Osteocyte (in vitro differentiated cells): ENCODE measurements around the gene SNX24. TPM values are rescaled to one million over a fixed set of nuclear protein-coding genes. Genes with fewer than 3 reads are reported as not detected.

ENCODE experiments used
- DNase-seq: peaks from one replicate; pipeline ENCODE4 v3.0.0; 2021; ENCODE audit warnings: mixed read lengths; ENCODE audit not compliant: unreplicated experiment; ENCODE audit errors: extremely low spot score
- H3K27ac Mint-ChIP-seq: one replicate; pipeline ENCODE4 v1.8.0; 2021; ENCODE audit warnings: mild to moderate bottlenecking, mixed read lengths; ENCODE audit not compliant: unreplicated experiment
- H3K27me3 Mint-ChIP-seq: one replicate; pipeline ENCODE4 v1.8.0; 2021; ENCODE audit warnings: mixed read lengths; ENCODE audit not compliant: unreplicated experiment
- H3K36me3 Mint-ChIP-seq: one replicate; pipeline ENCODE4 v1.8.0; 2021; ENCODE audit warnings: mixed read lengths; ENCODE audit not compliant: unreplicated experiment
- H3K4me1 Mint-ChIP-seq: one replicate; pipeline ENCODE4 v1.8.0; 2021; ENCODE audit warnings: mixed read lengths; ENCODE audit not compliant: unreplicated experiment
- H3K4me3 Mint-ChIP-seq: one replicate; pipeline ENCODE4 v1.8.0; 2021; ENCODE audit warnings: mild to moderate bottlenecking, moderate library complexity, mixed read lengths; ENCODE audit not compliant: unreplicated experiment
- H3K9me3 Mint-ChIP-seq: one replicate; pipeline ENCODE4 v1.8.0; 2021; ENCODE audit warnings: mixed read lengths; ENCODE audit not compliant: unreplicated experiment
- CTCF ChIP-seq: fragments of 200-600 bp; sonication (generic); IDR thresholded peaks from 2 replicates; pipeline ENCODE4 v1.5.0; 2021; ENCODE audit warnings: antibody characterized with exemption, mild to moderate bottlenecking, moderate library complexity
- total RNA-seq: library from RNA; stranded (reverse); gene quantifications from 2 replicates; pipeline ENCODE4 v1.2.1, GENCODE V29; 2021

Gene SNX24
- total RNA-seq, 1 donor from 2014 or later: 7.0 TPM

- H3K27me3 Mint-ChIP-seq: no peaks in the 10 kb centered on the region
- DNase-seq: no peak
- no peak overlapping the region for H3K27ac Mint-ChIP-seq
- peaks cover 4% of the 10 kb centered on the region for H3K9me3 Mint-ChIP-seq
- no peak for TF ChIP-seq CTCF
- H3K4me3 Mint-ChIP-seq: no peak overlapping the region
- H3K36me3 Mint-ChIP-seq: peaks cover 8% of the 10 kb centered on the region
- peaks cover 5% of the 10 kb centered on the region for H3K4me1 Mint-ChIP-seq
Measured at GRCh38 chr5:122944051-122944450, 98.6 kb downstream of the SNX24 start.

GRCh38 chr5:122947372-122947771, 102.0 kb downstream of the SNX24 start:
- Mint-ChIP-seq H3K36me3 (peaks cover 3% of the 10 kb centered on the region), H3K4me1 (peaks cover 4% of the 10 kb centered on the region), H3K27ac (no peak overlapping the region), H3K9me3 (no peaks in the 10 kb centered on the region), H3K4me3 (no peak overlapping the region), H3K27me3 (no peaks in the 10 kb centered on the region)
- no peak for DNase-seq
- no peak for TF ChIP-seq CTCF

- DNase-seq: no peak
- H3K9me3 Mint-ChIP-seq: no peaks in the 10 kb centered on the region
- H3K4me1 Mint-ChIP-seq: no peaks in the 10 kb centered on the region
- no peak overlapping the region for H3K4me3 Mint-ChIP-seq
- TF ChIP-seq CTCF: no peak
- no peak overlapping the region for H3K27ac Mint-ChIP-seq
- H3K36me3 Mint-ChIP-seq: peaks cover 3% of the 10 kb centered on the region
- no peaks in the 10 kb centered on the region for H3K27me3 Mint-ChIP-seq
Measured at GRCh38 chr5:122947772-122948171, 102.4 kb downstream of the SNX24 start.

- Mint-ChIP-seq H3K4me3 (no peak overlapping the region), H3K27ac (no peak overlapping the region), H3K4me1 (no peaks in the 10 kb centered on the region), H3K27me3 (no peaks in the 10 kb centered on the region), H3K36me3 (peaks cover 2% of the 10 kb centered on the region), H3K9me3 (no peaks in the 10 kb centered on the region)
- DNase-seq: no peak
- no peak for TF ChIP-seq CTCF
Measured at GRCh38 chr5:122948319-122948718, 102.9 kb downstream of the SNX24 start.

DNA sequence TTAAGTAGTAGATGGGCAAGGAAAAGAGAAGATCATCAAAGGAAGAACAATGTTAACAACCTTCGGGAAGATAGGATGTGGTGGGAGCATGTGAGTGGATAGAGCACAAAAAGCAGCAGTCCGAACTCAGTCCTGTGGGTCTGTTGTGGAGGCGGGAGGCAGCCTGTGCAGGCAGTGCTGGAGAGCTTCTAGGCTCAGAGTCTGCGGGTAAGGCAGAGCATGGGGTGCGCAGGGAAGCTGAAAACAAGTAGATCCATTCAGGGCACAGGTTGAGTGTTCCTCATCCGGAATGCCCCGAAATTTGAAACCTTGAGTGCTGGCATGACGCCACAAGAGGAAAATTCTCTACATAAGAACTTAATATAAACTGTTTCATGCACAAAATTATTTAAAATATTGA, 106.2 kb downstream of the SNX24 start:
- H3K27me3 Mint-ChIP-seq: no peaks in the 10 kb centered on the region
- peaks cover 4% of the 10 kb centered on the region for H3K36me3 Mint-ChIP-seq
- TF ChIP-seq CTCF: no peak
- DNase-seq: no peak
- no peaks in the 10 kb centered on the region for H3K4me1 Mint-ChIP-seq
- no peak overlapping the region for H3K27ac Mint-ChIP-seq
- peaks cover 2% of the 10 kb centered on the region for H3K9me3 Mint-ChIP-seq
- no peak overlapping the region for H3K4me3 Mint-ChIP-seq
